Right renal cortex interstitium (tissue), 3 donors: ENCODE results near the gene GOLGA6L6. TPM values are rescaled to one million over a fixed set of nuclear protein-coding genes. Genes with fewer than 3 reads are reported as not detected.
"Not testable (repeated sequence)": the region's sequence is repeated elsewhere in the genome, so short reads cannot be mapped to it uniquely, and the experiment has no call there.

Experiments
- DNase-seq, 3 donors: peaks; one replicate each; pipeline ENCODE4 v3.0.0-alpha.2; 2013; ENCODE audit warnings: low read depth in 3 of 3, low spot score in 2 of 3
- polyA plus RNA-seq, 3 donors: library from polyadenylated mRNA; unstranded; fragments of 120-200 nt; gene quantifications; one replicate each; pipeline ENCODE4 v1.2.1, GENCODE V29; 2013; ENCODE audit not compliant: insufficient read length in 3 of 3

GOLGA6L6 gene, protein sequence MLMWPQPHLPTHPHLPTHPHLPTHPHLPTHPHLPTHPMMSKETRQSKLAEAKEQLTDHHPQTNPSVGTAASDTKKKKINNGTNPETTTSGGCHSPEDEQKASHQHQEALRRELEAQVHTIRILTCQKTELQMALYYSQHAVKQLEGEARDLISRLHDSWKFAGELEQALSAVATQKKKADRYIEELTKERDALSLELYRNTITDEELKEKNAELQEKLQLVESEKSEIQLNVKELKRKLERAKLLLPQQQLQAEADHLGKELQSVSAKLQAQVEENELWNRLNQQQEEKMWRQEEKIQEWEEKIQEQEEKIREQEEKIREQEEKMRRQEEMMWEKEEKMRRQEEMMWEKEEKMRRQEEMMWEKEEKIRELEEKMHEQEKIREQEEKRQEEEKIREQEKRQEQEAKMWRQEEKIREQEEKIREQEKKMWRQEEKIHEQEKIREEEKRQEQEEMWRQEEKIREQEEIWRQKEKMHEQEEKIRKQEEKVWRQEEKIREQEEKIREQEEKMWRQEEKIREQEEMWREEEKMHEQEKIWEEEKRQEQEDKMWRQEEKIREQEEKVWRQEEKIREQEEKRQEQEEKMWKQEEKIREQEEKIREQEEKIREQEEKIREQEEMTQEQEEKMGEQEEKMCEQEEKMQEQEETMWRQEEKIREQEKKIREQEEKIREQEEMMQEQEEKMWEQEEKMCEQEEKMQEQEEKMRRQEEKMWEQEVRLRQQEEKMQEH
- polyA plus RNA-seq = not detected

DNA sequence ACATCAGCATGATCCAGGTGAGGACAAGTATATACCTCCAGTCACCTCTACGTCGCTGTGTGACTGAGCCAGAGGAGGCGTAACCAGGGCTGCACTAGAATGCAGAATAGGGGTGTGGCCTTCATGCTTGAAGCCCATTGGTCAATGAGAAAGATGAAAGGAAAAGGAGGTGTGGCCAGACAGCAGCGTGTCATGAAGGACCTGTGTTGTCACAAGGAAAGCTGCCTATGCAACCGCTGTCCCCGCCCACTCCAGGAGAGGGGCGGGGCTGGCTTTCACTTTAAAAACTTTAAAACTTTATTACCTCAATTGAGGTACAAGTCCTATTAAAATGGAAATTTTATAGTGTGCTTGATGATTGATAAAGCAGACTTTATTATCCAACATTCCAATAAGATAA, at the start of gene GOLGA6L6:
Gene GOLGA6L6, minus strand, starts transcription at position 101 of the 400 bp plus-strand sequence. Its CDS starts 91 bp downstream, at position 10.
- not testable (repeated sequence) for DNase-seq

DNA sequence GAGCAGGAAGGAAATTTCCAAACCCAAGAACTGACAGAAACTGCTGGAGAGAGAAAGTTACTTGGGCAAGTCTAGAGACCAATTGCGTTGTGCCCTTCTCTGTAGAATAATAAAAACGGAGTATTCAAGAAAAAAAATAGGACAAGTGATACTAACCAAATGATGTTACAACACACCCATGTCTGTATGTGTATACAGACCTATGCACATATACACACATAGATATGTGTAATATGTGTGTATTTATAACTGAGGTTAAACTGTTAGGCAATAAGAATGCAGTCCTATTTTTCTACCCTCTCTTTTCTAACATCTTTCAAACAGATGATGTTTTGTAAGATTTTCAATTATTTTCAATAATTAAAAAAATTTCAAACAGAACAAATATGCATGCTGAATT, 48.5 kb upstream of the GOLGA6L6 start:
- DNase-seq = not testable (repeated sequence)

DNA sequence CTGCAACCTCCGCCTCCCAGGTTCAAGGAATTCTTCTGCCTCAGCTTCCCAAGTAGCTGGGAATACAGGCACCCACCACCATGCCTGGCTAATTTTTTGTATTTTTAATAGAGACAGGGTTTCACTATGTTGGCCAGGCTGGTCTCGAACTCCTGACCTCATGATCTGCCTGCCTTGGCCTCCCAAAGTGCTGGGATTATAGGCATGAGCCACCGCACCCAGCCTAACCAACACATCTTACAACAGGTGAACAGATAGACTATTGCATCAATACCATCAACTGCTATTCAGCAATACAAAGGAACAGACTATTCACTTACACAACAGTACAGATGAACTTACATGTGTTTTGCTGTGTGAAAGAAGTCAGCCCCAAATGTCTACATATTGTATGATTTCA, 45.2 kb upstream of the GOLGA6L6 start:
- not testable (repeated sequence) for DNase-seq

DNA sequence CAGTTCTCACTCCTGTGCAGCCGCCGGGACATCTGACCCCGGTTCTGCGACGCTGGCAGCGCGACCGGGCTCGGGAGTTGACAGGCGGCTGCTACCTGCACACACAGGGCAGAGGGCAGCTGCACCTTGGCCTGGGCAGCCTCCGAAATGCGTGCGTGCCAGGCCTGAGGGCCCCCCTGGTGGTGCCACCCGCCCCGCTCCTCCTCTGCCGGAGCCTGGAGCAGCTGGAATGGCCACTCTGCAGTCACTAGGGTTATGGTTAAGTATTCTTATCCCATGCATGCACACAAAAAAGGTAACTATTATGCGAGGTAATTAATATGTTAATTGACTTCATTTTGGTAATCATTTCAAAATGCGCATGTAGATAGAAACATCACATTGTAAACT, 41.1 kb upstream of the GOLGA6L6 start:
- DNase-seq = not testable (repeated sequence)

DNA sequence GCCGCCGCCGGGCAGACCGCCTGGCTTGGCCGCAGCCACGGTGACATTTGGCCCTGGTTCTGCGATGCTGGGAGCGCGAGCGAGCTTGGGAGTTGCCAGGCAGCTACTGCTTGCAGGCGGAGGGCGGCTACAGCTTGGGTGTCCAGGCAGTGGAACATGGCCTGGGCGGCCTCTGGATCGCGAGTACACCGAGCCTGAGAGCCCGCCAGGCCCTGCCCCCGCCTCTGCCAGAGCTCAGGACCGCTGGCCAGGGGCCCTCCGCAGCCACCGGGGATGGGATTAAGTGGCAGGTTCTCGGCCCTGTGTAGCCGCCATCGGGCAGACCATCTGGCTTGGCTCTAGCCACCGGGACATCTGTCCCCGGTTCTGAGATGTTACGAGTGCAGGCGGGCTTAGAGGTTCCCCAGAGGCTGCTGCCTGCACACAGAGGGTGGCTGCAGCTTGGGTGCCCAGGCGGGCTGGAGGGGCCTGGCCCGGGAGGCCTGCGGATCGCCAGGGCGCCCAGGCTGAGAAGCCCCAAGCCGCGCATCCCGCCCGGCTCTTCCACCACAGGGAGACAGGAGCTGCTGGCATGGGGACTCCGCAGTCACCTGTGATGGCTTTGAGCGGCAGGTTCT, 40.6 kb upstream of the GOLGA6L6 start:
- DNase-seq = not testable (repeated sequence)

DNA sequence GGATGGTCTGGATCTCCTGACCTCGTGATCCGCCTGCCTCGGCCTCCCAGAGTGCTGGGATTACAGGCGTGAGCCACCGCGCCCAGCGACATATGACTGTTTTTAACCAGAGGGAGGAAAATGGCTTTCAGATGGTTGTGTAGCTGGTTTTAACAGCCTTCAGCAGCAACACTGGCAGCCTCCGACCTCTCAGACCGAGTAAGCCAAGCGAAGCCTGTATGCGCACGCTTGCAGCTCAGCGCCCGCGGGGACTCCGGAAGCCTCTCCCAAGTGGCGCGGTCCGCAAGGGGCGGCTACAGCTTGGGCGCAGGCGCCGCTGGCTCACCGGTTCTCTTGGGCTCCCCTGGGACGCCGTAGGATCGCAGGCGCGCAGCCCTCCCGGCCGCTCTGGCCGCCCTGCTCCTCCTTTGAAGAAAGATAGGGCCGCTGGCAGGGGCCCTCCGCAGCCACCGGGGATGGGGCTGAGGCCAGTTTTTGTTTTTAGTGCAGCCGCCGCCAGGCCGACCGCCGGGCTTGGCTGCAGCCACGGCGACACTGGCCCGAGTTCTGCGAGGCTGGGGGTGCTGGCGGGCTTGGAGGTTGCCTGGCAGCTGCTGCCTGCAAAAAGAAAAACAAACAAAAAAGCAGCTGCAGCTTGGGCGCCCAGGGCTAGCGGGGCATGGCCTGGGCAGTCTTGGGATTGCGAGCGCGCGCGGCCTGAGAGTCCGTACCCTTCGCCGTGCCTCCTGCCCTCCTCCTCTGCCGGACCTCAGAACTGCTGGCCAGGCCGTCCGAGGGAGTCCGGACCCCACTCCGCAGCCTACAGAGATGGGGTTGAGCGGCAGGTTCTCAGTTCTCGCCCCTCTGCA, 39.9 kb upstream of the GOLGA6L6 start:
- DNase-seq = not testable (repeated sequence)

DNA sequence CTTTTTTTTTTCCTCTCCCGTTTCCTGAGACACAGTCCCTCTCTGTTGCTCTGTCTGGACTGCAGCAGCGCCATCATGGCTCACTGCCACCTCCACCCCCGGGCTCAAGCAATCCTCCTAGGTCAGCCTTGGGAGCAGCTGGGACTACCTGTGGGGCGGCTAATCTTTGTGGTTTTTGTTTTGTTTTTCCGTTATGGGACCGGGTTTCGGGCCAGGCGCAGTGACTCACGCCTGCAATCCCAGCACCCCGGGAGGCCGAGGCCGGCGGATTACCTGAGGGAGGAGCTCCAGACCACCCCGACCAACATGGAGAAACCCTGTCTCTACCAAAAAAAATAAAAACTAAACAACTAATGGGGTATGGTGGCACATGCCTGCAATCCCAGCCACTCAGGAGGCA, 38.1 kb upstream of the GOLGA6L6 start:
- not testable (repeated sequence) for DNase-seq

DNA sequence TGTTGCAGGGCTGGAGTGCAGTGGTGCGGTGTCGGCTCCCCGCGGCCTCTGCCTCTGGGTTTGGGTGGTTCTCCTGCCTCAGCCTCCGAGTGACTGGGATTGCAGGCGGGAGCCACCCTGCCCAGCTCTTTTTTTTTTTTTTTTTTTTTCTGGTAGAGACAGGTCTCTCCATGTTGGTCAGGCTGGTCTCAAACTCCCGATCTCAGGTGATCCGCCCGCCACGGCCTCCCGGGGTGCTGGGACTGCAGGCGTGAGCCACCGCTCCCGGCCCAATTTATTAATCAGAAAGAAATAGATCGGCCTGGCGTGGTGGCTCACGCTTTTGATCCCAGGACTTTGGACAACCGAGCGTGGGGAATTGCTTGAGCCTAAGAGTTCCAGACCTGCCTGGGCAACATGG, 9.7 kb upstream of the GOLGA6L6 start:
- DNase-seq = not testable (repeated sequence)

DNA sequence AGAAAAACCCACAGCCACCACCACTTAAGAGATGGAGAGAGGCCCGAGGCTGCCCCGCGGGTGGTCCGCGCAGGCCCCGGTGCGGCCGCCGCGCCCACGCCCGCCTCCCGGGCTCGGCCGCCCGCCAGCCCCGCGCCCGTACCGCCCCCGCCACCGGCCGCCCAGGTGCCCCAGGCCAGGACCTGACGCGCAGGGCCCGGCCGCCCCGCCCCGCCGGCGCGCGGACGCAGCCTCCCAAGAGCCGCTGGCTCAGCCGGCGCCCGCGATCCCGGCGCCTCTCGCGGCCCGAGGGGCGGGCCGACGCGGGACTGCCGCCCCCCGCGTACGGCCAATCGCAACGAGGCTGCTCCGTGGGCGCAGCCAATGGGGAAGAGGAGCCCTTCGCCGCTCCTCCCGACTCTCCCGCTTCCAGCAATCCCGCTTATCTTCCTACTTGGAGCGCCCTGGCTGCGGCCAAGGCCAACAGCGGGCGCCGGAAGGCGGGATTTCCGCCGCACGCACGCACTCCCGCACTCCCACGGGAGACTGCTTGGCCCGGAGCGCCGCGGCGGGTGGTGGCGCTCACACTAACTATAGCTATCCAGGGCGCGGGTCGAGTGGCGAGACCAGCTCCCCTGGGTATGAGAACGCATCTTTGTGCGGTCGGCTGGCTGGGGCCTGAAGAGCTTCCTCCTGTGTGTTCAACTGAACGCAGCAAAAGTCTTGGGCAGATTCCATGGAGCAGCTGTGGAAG, 35.5 kb downstream of the GOLGA6L6 start:
- DNase-seq = not testable (repeated sequence)

DNA sequence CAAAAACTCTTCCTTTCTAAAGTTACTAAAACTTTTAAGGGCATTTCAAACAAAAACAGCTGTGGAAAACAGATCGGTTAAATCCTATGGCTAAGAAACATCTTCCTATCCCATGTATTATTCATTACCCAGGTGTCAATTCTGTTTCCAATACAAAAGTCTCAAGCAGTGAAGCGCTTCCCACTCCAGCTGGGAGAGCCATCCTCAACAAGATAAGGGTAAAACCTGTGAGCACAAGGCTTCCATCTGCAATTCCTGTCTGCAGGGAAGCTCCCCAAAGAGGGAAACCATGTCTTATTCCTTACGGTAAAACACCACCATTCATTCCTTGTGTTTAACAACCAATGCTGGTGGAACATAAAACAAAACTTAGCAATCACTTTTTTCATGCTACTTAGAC, 38.8 kb downstream of the GOLGA6L6 start:
- DNase-seq = not testable (repeated sequence)

DNA sequence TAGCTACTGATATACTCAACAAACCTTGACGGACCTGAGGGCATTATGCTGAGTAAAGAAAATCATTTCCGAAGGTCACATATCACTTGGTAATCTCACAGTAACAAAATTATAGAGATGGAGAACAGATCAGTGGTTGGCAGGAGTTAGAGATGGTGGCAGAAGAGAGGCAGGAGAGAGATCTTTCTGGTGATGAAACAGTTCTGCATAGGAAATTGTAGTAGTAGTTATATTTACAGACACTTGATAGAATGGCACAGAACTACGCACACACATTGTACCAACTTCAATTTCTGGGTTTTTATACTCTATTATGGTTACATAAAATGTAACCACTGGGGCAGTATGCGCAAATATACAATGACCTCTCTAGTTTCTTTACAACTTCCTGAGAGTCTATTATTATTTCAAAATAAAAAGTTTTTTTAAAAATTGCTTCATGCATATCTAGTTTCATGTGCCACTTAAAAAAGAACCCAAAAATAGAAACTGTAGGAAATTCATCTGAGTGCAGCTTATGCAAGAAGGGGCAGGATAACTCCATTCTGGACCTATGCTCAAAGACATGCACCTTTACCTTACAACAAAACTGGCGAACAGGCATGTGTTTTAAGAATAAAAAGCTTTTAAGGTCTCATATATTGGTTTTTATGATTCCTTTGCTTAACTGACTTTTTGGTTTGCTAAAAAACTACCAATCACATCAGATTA, 39.9 kb downstream of the GOLGA6L6 start:
- DNase-seq = not testable (repeated sequence)

DNA sequence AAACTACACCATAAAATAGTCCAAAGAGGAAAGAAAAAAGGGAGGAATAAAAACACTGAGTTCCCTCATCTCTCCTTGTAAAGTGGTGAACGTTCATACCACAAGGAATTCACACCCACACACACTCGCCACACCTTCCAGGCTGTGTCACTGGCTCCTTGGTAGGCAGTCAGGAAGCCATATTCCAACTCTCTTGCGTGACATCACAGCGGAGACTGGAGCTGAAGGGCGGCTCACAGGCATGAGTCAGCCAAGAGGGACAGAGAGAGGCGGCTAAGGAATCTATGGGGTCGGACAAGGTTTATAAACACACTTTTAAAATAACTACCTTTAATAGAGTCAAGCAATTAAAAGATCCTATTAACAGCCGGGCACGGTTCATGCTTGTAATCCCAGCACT, 43.8 kb downstream of the GOLGA6L6 start:
- DNase-seq = not testable (repeated sequence)

DNA sequence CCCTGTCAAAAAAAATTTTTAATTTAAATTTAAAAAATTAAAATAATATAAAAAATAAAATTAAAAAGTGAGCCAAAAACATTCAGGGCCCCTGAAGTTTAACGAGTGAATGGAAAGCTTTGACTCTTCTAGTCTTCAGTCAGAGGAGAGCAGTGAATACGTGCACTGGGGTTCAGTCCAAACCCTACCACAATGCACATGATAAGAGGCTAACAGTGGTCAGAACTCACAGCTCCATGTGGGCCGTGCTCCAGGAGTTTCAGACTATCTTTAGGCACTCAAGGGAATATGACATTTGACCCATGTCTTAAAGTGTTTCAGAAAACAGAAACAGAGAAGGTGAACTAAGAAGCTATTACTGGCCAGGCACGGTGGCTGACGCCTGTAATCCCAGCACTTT, 48.6 kb downstream of the GOLGA6L6 start:
- DNase-seq = not testable (repeated sequence)

DNA sequence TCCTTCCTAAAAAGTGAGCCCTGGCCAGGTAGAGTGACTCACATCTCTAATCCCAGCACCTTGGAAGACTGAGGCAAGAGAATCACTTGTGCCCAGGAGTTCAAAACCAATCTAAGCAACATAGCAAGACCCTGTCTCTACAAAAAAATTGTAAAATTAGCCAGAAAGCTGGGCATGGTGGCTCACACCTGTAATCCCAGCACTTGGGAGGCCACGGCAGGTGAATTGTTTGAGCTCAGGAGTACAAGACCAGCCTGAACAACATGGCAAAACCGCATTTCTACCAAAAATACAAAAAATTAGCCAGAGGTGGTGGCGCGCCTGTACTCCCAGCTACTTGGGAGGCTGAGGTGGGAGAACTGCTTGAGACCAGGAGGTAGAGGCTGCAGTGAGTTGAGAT, 49.0 kb downstream of the GOLGA6L6 start:
- DNase-seq = not testable (repeated sequence)

DNA sequence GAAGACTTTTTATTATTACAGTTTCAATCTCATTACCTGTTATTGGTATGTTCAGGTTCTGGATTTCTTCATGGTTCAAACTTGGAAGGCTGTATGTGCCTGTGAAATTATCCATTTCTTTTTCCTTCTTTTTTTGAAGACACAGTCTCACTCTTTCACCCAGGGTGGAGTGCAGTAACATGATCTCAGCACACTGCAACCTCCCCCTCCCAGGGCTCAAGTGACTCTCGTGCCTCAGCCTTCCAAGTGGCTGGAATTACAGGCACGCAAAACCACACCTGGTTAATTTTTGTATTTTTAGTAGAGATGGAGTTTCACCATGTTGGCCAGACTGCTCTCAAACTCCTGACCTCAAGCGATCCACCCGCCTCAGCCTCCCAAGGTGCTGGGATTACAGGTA, 52.3 kb downstream of the GOLGA6L6 start:
- not testable (repeated sequence) for DNase-seq
